HG02623 (cell line): Measurements from ENCODE around the gene NRG3.
"Not testable (repeated sequence)": the region's sequence is repeated elsewhere in the genome, so short reads cannot be mapped to it uniquely, and the experiment has no call there.

Source experiments
- ATAC-seq: cut with Tn5 transposase; IDR thresholded peaks from one replicate; pipeline ENCODE4 v1.9.1; 2021; ENCODE audit warnings: moderate library complexity; ENCODE audit not compliant: unreplicated experiment

NRG3 gene

GRCh38 chr10:81953420-81953819 lies 78.4 kb downstream of the NRG3 start:
- no peak for ATAC-seq

GRCh38 chr10:81957976-81958375 lies 83.0 kb downstream of the NRG3 start:
- ATAC-seq = no peak

GRCh38 chr10:81959016-81959415 lies 84.0 kb downstream of the NRG3 start:
- ATAC-seq = no peak

DNA sequence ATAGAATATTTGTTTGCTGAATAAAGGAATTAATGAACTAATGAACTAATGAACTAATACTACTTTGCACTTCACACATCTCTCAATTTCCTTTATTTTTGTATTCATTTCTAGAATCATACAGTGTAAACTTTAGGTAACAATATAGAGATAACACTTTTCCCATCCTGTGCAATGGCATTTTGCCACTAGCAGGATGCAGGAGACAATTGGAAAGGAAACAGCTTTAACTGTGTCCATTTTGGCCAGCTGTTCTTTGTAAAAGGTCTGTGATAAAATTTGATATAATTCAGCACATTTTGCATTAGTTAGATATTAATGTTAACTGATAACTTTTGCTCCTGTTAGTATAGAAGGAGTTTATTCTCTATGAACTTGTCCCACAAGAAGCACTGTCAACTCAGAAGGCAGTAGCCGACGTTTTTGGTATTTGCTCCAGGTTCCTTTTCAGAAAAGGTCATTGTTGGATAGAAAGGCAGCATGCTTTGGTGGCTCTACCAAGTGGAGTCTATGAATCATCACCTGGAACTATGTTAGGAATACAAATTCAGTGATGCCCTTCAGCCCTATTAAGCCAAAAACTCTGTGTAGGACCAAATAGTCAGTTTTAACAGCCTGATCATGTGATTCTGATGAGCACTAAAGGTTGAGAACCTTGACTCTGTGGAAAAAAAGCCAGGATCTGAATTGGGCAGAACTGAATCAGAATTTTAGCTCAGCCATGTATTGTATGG lies 86.6 kb downstream of the NRG3 start:
- no peak for ATAC-seq

- ATAC-seq = no peak
Measured at GRCh38 chr10:81963606-81964005, 88.6 kb downstream of the NRG3 start.

- no peak for ATAC-seq
Measured at GRCh38 chr10:81967716-81968115, 92.7 kb downstream of the NRG3 start.

- no peak for ATAC-seq
Measured at GRCh38 chr10:81969136-81969535, 94.1 kb downstream of the NRG3 start.

DNA sequence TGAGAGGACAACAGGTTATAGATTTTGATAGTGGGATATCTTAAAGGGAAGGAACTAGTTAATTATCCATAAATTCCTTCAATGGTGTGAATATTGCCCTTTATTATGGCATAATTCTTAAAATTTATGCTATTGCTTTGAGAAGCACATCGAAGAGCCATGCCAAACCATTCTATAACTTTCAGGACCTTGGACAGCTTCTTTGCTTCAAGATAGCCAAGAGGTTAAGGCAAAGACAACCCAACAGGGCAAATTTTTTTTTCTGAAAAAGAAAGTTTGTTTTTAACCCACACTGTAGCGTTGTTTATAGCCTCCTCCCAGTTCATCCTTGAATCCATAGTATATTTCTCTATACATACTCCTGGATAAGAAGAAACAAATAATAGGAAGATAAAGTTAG lies 103.2 kb downstream of the NRG3 start:
- no peak for ATAC-seq

GRCh38 chr10:81981724-81982123 lies 106.7 kb downstream of the NRG3 start:
- no peak for ATAC-seq

DNA sequence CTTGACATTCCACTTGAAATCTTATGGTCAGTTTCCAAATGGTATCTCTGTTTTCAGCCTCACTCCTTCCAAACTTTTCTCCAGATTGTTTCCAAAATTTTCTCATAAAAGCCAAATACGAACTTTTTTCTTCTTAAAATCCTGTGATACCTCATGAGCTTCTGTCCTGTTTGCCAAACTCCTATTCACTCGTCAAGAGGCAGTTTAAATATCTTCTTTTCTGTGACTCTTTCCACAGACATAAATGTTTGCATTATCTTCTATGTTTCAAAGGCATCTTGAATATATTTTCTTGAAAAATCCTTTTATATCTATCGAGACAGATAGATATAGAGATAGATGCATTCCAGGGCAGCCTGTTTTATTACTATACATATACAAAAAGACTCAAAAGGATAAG lies 109.4 kb downstream of the NRG3 start:
- no peak for ATAC-seq

DNA sequence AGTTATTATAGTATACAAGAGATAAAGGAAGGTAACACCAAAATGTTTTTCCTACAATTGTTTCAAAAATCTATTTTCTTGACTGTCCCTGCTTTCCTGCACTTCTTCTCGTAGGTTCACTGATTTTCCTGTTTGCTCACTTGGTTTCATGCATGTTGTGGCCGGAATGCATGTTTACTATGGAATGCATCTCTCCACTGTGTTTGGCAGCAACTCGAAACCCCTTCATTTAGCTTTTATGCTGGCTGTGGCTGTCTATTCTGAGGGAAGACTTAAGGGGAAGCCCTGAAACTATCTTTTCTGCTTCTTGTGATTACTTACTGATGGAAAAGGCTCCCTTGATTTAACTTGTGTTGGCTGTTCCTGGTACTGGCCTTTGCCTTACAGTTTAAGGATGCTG lies 120.3 kb downstream of the NRG3 start:
- ATAC-seq = no peak

DNA sequence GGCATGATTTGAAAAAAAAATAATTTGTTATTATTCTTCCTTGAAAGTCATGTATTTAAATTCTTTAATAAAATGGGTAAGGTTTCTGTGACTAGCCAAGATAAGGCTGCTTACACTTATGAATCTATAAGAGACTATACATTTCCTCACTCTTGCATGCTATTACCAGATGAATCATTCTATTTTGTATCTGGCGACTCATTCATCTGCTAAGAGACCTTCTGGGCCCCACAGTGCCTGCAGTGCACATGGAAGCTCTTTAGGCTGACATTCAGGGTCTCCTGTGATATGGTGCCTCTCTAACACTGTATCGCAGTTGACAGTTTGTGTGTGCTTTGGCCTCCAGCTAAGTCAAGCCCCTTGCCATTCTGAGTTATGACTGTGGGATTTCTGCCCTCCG lies 121.9 kb downstream of the NRG3 start:
- no peak for ATAC-seq

DNA sequence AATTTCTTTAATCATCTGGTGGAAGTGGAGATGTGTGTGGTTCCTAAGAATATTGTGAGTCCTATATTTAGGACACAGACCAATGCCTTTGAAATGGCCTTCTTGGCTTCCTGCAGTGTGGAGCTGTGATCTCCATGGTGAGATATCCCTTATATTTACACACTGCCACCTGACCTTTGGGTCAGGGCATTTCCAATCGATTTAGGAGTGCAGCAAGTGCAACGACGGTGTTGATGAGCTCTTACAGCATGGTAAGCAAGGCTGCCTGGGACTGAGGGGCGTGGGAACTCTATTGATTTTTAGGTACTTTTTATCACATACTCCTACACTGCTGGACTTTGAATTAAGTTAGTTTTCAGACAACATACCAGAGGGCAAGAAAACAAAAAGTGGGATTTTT lies 146.0 kb downstream of the NRG3 start:
- ATAC-seq = no peak

DNA sequence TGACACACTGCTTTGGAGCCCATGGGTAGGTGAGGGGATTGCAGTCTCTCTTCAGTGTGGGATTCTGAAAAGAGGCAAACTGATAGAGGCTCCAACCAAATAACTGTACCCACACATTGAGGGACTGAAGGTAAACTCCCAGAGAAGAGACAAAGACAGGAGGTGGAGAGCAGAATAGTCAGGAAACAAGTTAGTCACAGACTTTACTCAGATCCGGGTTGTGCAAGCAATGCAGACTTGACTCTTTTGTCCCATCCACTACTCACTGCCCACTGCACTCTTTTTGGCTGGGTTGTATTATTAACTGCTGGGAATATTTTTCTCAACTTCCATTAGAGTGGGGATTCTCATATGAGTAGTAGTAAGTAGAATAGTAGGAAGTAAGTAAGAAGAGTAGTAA lies 152.7 kb downstream of the NRG3 start:
- no peak for ATAC-seq

DNA sequence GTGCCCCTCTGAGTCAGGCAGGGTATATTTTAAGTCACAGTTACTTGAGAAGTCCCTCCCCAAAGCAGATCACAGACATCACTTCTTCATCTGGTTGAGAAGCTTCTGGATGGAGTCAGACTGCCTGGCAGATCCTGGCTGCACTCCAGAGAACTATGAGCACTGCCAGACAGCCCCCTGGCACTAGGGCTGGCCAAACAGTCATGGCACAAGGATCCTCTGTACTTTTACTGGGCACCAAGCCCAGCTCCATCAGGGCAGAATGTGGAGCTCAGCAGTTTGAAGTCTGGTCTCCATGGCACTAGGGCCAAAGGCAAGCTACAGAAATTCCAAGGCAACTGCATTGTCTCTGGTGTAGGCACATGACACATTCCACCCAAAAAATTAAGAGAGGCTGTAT lies 162.1 kb downstream of the NRG3 start:
- ATAC-seq = no peak

DNA sequence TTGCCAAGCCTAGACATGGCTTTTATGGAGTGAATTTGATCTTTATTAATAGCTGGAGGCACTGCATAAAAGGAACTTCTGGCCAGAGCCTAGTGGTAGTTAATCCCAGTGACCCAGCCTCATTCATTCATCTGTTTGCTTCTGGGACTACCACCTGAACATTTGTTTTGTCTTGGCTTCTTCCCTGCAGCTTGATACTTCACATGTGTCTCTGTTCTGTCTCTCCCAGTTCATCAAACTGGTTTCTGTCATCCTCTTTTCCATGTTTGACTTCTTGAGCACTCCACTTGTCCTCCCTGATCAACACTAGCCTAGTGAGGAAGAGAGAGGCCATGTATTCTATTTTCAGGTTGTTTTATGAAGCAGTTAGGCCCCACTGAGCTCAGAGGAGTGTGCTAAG lies 163.6 kb downstream of the NRG3 start:
- ATAC-seq = no peak

- ATAC-seq = no peak
Measured at GRCh38 chr10:82040336-82040735, 165.3 kb downstream of the NRG3 start.

DNA sequence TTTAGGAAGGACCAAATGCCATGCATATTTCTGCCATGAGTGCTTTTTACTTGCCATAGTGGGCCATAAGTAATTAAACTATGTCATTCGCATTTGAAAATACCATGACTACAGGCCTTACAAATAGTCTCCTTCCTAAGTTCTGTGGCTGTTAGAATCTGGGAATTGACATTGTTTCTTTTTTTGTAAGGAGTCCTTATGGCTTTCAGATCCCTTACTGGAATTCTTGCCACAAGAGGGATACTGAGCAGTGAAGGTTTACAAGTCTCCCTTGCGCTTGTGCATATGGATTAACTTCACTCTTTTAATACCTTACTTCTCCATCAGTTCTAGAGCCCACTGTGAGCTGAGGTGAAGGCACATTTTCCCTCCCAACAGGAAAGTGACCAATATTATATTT lies 166.0 kb downstream of the NRG3 start:
- ATAC-seq = no peak

DNA sequence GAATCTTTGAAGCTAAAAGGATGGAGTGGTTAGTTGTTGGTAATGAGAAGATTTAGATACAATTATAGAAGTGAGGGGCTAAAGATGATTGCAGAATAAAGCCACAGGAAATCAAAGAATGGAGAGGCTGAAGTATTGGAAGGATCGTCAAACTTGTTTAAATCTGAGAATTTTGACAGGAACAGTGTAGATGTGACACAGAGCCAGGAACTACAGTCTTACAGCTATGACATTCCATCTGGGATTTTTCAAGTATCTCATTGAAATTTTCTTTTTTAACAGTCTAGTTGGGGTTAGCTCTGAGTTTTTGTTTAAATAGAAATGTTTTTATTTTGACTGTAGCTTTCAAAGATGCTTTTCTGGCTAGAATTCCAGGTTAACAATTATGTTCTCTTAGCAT lies 181.4 kb downstream of the NRG3 start:
- no peak for ATAC-seq

DNA sequence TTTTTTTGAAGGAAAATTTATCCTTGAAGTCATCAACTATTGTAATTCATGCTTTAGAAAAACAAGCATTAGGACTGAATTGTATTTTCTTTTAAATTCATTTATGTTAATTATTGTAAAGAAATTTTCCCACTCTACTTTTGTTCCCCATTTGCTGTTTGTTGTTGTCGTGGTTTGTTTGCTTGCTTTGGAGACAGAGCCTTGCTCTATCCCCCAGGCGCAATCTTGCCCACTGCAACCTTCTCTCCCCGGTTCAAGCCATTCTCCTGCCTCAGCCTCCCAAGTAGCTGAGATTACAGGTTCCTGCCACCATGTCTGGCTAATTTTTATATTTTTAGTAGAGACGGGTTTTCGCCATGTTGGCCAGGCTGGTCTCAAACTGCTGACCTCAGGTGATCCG lies 192.2 kb downstream of the NRG3 start:
- not testable (repeated sequence) for ATAC-seq

GRCh38 chr10:82068501-82068900 lies 193.5 kb downstream of the NRG3 start:
- ATAC-seq = no peak

DNA sequence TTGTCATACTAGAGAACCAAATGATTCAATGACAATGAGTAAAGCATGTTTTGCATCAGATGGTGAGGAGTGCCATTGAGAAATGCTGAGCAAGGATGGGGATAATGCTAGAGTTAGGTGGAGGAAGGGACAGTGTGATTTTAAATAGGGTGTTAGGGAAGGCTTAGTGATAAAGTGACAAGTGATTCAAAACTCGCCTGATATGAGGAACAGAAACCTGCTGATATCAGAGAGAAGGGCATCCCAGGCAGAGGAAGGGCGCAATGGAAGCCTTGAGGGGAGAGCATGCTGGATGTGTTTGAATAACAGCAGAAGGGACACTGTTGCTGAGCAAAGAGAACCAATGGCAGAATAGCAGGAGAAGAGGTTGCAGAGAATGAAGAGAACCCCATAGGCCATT lies 196.2 kb downstream of the NRG3 start:
- ATAC-seq = no peak

DNA sequence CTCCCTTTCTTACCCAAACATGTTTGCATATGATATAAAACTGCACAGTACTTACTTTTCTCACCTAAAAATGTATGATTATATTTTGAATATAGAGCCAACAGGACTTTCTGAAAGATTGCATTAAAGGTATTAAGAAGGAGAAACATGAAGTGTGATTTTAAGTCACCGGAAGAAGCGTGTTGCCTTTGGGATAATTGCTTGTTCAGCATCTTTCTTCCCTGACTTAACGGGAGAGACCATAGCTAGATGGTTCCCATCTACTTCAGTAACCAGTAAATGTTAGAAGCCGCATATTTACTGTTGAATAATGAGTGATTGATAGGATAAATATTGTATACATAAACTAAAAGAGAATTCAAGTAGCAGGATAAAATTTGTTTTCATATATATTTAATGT lies 197.1 kb downstream of the NRG3 start:
- ATAC-seq = no peak
